Measurements from ENCODE around the gene IL32. TPM values are rescaled to one million over a fixed set of nuclear protein-coding genes. Genes with fewer than 3 reads are reported as not detected.

The IL32 gene
- total and polyA plus RNA-seq, 2 experiments from 2014 or later = 2.3 to 6.1 TPM

DNA sequence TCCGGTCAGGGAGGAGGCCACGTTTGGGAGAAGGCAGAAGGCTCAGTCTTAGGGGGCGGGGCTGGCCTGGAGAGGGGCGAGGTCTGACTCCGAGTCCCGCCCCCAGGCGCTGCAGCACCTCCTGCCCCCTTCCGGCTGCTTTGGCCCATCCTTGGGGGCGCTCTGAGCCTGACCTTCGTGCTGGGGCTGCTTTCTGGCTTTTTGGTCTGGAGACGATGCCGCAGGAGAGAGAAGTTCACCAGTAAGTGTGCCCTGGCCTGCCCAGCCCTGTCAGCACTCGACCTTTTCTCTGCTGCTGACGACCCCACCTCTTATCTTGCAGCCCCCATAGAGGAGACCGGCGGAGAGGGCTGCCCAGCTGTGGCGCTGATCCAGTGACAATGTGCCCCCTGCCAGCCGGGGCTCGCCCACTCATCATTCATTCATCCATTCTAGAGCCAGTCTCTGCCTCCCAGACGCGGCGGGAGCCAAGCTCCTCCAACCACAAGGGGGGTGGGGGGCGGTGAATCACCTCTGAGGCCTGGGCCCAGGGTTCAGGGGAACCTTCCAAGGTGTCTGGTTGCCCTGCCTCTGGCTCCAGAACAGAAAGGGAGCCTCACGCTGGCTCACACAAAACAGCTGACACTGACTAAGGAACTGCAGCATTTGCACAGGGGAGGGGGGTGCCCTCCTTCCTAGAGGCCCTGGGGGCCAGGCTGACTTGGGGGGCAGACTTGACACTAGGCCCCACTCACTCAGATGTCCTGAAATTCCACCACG, 43.8 kb upstream of the IL32 start:
- Histone ChIP-seq H3K36me3 (ENCODE audit: insufficient read depth) (no peaks in the 10 kb centered on the region), H3K9me2 (ENCODE audit: insufficient read depth) (no peaks in the 10 kb centered on the region), H3K79me2 (replicated peaks; ENCODE audit: insufficient read depth) (peaks cover 30% of the 10 kb centered on the region), H3K4me2 (peak overlapping the region; percentile 97), H3F3A (replicated peaks; ENCODE audit: low read depth) (peaks cover 54% of the 10 kb centered on the region), H3K4me3 (peak overlapping the region; percentile 85), H4K20me1 (replicated peaks; ENCODE audit: insufficient read depth) (peaks cover 27% of the 10 kb centered on the region), H2AFZ (no peak overlapping the region), H3K27ac (ENCODE audit: low read depth) (peak overlapping the region; percentile 99), H3K27me3 (ENCODE audit: insufficient read depth) (no peaks in the 10 kb centered on the region; the same call in 1 of the 2 replicates), H3K4me1 (ENCODE audit: insufficient read depth) (peaks cover 36% of the 10 kb centered on the region)
- Mint-ChIP-seq H3K27ac (peak overlapping the region; percentile 98), H3K36me3 (ENCODE audit: low read depth) (peaks cover 40% of the 10 kb centered on the region), H3K27me3 (ENCODE audit: insufficient read depth, low read depth, poor library complexity) (peaks cover 46% of the 10 kb centered on the region), H3K4me1 (peaks cover 30% of the 10 kb centered on the region), H3K9me3 (peaks cover 5% of the 10 kb centered on the region; the same call in 2 of the 3 replicates), H3K4me3 (peak overlapping the region; percentile 96)
- ATAC-seq = peak; percentile 27
- TF ChIP-seq, protein P1, sequence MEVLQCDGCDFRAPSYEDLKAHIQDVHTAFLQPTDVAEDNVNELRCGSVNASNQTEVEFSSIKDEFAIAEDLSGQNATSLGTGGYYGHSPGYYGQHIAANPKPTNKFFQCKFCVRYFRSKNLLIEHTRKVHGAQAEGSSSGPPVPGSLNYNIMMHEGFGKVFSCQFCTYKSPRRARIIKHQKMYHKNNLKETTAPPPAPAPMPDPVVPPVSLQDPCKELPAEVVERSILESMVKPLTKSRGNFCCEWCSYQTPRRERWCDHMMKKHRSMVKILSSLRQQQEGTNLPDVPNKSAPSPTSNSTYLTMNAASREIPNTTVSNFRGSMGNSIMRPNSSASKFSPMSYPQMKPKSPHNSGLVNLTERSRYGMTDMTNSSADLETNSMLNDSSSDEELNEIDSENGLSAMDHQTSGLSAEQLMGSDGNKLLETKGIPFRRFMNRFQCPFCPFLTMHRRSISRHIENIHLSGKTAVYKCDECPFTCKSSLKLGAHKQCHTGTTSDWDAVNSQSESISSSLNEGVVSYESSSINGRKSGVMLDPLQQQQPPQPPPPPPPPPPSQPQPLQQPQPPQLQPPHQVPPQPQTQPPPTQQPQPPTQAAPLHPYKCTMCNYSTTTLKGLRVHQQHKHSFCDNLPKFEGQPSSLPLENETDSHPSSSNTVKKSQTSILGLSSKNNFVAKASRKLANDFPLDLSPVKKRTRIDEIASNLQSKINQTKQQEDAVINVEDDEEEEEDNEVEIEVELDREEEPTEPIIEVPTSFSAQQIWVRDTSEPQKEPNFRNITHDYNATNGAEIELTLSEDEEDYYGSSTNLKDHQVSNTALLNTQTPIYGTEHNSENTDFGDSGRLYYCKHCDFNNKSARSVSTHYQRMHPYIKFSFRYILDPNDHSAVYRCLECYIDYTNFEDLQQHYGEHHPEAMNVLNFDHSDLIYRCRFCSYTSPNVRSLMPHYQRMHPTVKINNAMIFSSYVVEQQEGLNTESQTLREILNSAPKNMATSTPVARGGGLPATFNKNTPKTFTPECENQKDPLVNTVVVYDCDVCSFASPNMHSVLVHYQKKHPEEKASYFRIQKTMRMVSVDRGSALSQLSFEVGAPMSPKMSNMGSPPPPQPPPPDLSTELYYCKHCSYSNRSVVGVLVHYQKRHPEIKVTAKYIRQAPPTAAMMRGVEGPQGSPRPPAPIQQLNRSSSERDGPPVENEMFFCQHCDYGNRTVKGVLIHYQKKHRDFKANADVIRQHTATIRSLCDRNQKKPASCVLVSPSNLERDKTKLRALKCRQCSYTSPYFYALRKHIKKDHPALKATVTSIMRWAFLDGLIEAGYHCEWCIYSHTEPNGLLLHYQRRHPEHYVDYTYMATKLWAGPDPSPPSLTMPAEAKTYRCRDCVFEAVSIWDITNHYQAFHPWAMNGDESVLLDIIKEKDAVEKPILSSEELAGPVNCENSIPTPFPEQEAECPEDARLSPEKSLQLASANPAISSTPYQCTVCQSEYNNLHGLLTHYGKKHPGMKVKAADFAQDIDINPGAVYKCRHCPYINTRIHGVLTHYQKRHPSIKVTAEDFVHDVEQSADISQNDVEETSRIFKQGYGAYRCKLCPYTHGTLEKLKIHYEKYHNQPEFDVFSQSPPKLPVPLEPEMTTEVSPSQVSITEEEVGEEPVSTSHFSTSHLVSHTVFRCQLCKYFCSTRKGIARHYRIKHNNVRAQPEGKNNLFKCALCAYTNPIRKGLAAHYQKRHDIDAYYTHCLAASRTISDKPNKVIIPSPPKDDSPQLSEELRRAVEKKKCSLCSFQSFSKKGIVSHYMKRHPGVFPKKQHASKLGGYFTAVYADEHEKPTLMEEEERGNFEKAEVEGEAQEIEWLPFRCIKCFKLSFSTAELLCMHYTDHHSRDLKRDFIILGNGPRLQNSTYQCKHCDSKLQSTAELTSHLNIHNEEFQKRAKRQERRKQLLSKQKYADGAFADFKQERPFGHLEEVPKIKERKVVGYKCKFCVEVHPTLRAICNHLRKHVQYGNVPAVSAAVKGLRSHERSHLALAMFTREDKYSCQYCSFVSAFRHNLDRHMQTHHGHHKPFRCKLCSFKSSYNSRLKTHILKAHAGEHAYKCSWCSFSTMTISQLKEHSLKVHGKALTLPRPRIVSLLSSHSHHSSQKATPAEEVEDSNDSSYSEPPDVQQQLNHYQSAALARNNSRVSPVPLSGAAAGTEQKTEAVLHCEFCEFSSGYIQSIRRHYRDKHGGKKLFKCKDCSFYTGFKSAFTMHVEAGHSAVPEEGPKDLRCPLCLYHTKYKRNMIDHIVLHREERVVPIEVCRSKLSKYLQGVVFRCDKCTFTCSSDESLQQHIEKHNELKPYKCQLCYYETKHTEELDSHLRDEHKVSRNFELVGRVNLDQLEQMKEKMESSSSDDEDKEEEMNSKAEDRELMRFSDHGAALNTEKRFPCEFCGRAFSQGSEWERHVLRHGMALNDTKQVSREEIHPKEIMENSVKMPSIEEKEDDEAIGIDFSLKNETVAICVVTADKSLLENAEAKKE (CRISPR knock-in tag; IDR thresholded peaks at IDR 0.05) = no peak
- TF ChIP-seq CREB1 (CRISPR knock-in tag; IDR thresholded peaks at IDR 0.05; ENCODE audit: low read depth) (no peak), JUNB (IDR thresholded peaks at IDR 0.05; ENCODE audit: unreplicated experiment) (no peak)
- TF ChIP-seq, protein P2, sequence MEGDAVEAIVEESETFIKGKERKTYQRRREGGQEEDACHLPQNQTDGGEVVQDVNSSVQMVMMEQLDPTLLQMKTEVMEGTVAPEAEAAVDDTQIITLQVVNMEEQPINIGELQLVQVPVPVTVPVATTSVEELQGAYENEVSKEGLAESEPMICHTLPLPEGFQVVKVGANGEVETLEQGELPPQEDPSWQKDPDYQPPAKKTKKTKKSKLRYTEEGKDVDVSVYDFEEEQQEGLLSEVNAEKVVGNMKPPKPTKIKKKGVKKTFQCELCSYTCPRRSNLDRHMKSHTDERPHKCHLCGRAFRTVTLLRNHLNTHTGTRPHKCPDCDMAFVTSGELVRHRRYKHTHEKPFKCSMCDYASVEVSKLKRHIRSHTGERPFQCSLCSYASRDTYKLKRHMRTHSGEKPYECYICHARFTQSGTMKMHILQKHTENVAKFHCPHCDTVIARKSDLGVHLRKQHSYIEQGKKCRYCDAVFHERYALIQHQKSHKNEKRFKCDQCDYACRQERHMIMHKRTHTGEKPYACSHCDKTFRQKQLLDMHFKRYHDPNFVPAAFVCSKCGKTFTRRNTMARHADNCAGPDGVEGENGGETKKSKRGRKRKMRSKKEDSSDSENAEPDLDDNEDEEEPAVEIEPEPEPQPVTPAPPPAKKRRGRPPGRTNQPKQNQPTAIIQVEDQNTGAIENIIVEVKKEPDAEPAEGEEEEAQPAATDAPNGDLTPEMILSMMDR (conservative IDR thresholded peaks at IDR 0.05; ENCODE audit: low read depth in 2 of 2) = peak; percentile 54 to 72
- DNase-seq (ENCODE audit: low spot score) = peak; percentile 97

Data from GM23338 (cell line).